Neural cell (in vitro differentiated cells): Measurements from ENCODE around the gene FAM167B.

Experiments used
- CTCF ChIP-seq: fragments of 450-650 bp; IDR thresholded peaks from 2 replicates; pipeline ENCODE4 v1.5.1; 2014; ENCODE audit warnings: antibody characterized with exemption, mild to moderate bottlenecking, moderate library complexity; ENCODE audit not compliant: poor library complexity, severe bottlenecking
- EZH2 ChIP-seq: fragments of 200-600, 300-800 bp; shearing (Covaris generic), sonication (generic); IDR thresholded peaks from 2 replicates; pipeline ENCODE4 v1.6.1; 2014; ENCODE audit warnings: antibody characterized with exemption, low read length, borderline replicate concordance, mild to moderate bottlenecking; ENCODE audit not compliant: insufficient read depth, poor library complexity, severe bottlenecking
- RAD21 ChIP-seq: fragments of 450-650 bp; conservative IDR thresholded peaks from 2 replicates; pipeline ENCODE4 v1.6.1; 2014; ENCODE audit warnings: antibody characterized with exemption, mild to moderate bottlenecking, moderate library complexity
- REST ChIP-seq: IDR thresholded peaks from 2 replicates; pipeline ENCODE4 v1.6.1; 2012; ENCODE audit warnings: borderline replicate concordance

DNA sequence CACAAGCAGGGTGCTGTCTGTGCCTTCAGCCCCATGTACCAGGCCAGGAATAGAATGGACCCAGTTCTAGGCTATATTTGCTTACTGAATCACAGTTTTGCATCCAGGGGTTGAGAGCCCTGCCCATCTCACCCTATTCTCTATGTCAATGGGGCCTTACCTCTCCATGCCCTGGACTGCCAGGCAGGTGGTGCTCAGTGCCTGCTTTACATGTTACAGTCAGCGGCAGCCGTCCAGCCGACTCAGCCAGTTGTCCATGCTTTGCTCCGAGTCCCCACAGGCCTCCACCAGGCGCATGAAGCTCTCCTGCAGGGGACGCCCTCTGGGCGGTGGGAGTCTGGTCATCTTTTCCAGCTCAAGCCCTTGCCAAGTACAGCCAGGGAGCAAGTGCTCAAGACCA, 12.2 kb upstream of the FAM167B start:
- TF ChIP-seq RAD21, result no peak
- TF ChIP-seq CTCF, result no peak
- TF ChIP-seq REST, result no peak
- no peak for TF ChIP-seq EZH2
